Fibroblast of lung (primary cell): Measurements from ENCODE around the gene TPO.

Experiments
- EZH2 ChIP-seq: IDR thresholded peaks from 2 replicates; pipeline ENCODE4 v1.5.1; 2012; ENCODE audit warnings: low read length, control low read depth, mild to moderate bottlenecking; ENCODE audit errors: missing control alignments
- TF ChIP-seq, protein P1 (sequence below), 2 donors: IDR thresholded peaks in 1 of 2; conservative IDR thresholded peaks in 1 of 2; 1 replicate in 1 of 2; 2 replicates in 1 of 2; pipeline ENCODE4 v1.5.1; 2011 to 2012; ENCODE audit warnings: low read length in 2 of 2, control low read depth in 1 of 2, inconsistent platforms in 1 of 2, low read depth in 1 of 2, mild to moderate bottlenecking in 1 of 2

DNA sequence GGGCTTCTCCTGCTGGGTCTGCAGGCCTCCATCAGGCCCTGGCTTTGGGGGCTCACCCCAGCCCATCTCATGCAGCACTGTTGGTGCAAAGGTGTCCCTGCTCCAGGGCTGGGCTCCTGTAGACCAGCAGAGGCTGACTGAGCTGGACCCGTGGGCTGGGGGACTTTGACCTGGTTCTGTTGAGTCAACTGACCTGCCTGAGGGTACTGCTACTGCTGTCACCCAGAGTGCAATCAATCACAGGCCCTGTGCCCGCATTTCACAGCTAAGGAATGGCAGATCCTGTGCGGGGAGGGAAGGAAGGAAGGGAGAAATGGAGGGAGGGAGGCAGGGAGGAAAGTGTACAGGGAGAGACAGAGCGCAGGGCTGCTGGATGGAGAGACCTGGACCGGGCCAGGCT is 136.8 kb downstream of the TPO start:
- no peak for TF ChIP-seq EZH2
- TF ChIP-seq, protein P1, sequence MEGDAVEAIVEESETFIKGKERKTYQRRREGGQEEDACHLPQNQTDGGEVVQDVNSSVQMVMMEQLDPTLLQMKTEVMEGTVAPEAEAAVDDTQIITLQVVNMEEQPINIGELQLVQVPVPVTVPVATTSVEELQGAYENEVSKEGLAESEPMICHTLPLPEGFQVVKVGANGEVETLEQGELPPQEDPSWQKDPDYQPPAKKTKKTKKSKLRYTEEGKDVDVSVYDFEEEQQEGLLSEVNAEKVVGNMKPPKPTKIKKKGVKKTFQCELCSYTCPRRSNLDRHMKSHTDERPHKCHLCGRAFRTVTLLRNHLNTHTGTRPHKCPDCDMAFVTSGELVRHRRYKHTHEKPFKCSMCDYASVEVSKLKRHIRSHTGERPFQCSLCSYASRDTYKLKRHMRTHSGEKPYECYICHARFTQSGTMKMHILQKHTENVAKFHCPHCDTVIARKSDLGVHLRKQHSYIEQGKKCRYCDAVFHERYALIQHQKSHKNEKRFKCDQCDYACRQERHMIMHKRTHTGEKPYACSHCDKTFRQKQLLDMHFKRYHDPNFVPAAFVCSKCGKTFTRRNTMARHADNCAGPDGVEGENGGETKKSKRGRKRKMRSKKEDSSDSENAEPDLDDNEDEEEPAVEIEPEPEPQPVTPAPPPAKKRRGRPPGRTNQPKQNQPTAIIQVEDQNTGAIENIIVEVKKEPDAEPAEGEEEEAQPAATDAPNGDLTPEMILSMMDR (conservative IDR thresholded peaks at IDR 0.05 in 1 of 2, IDR thresholded peaks at IDR 0.05 in 1 of 2; ENCODE audit: low read depth in 1 of 2, low read length in 2 of 2) = no peak
